ENCODE data around the gene ISM1. TPM values are rescaled to one million over a fixed set of nuclear protein-coding genes. Genes with fewer than 3 reads are reported as not detected.
"Not testable (repeated sequence)": the region's sequence is repeated elsewhere in the genome, so short reads cannot be mapped to it uniquely, and the experiment has no call there.

The ISM1 gene
- total RNA-seq, 1 donor, result 1.2 TPM

DNA sequence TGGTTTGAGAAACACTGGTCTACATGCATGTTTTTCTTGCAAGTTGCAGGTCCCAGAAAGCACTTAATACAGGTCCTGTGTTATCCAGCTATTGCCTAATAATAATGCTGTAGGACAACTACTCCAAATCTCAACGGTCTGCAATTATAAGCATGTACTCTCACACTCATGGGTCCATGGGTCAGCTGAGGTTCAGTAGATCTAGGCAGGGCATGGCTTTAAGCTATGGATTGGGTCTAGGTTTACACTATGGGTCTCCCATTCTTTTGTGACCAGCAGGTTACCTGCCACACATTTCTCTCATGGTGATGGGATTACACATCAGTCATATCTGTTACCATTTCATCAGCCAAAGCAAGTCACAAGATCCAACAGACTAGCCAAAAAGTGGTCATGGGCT is 13.9 kb downstream of the ISM1 start:
- H3K9me3 ChIP-seq (ENCODE audit: low read depth, low read length), result no peaks in the 10 kb centered on the region
- no peaks in the 10 kb centered on the region for H3K27me3 ChIP-seq (ENCODE audit: insufficient read depth, low read length)
- H3K4me3 ChIP-seq (ENCODE audit: low read length), result no peak overlapping the region
- peaks cover 9% of the 10 kb centered on the region for H3K4me1 ChIP-seq (ENCODE audit: insufficient read depth, low read length)

DNA sequence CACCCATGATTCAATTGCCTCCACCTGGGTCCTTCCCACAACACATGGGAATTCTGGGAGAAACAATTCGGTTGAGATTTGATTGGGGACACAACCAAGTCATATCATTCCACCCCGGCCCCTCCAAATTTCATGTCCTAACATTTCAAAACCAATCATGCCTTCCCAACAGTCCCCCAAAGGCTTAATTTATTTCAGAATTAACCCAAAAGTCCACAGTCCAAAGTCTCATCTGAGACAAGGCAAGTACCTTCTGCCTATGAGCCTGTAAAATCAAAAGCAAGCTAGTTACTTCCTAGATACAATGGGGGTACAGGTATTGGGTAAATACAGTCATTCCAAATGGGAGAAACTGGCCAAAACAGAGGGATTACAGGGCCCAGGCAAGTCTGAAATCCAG is 15.3 kb downstream of the ISM1 start:
- not testable (repeated sequence) for H3K4me1 ChIP-seq (ENCODE audit: insufficient read depth, low read length); H3K4me3 ChIP-seq (ENCODE audit: low read length); H3K27me3 ChIP-seq (ENCODE audit: insufficient read depth, low read length); H3K9me3 ChIP-seq (ENCODE audit: low read depth, low read length)

DNA sequence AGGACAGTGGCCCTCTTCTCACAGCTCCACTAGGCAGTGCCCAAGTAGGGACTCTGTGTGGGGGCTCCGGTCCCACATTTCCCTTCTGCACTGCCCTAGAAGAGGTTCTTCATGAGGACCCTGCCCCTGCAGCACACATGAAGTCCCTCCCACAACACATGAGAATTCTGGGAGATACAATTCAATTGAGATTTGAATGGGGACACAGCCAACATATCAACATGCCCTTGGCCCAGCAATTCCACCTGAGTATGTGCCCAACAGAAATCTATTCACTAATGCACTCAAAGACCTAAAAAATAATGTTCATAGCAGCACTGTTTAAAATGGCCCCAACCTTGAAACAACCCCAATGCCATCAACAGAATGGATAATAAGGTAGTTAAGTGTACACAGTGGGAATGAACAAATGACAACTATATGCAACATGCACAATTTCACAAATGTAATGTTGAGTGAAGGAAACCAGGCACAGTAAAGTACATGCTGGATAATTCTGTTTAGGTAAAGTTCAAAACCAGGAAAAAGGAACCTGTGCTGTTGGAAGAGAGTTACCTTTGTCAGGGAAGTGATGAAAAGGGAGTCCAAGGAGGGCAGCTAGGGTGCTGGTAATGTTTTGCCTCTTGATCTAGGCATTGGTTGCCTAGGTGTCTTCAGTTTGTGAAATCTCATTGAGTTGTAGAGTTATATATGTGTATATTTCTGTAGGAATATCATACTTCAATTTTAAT is 16.1 kb downstream of the ISM1 start:
- Histone ChIP-seq H3K4me3 (ENCODE audit: low read length) (no peak overlapping the region), H3K9me3 (ENCODE audit: low read depth, low read length) (no peaks in the 10 kb centered on the region), H3K27me3 (ENCODE audit: insufficient read depth, low read length) (no peaks in the 10 kb centered on the region), H3K4me1 (ENCODE audit: insufficient read depth, low read length) (no peaks in the 10 kb centered on the region)

GRCh38 chr20:13238001-13238653 is 17.1 kb downstream of the ISM1 start:
- Histone ChIP-seq H3K27me3 (ENCODE audit: insufficient read depth, low read length) (no peaks in the 10 kb centered on the region), H3K4me1 (ENCODE audit: insufficient read depth, low read length) (no peaks in the 10 kb centered on the region), H3K4me3 (ENCODE audit: low read length) (no peak overlapping the region), H3K9me3 (ENCODE audit: low read depth, low read length) (no peaks in the 10 kb centered on the region)

DNA sequence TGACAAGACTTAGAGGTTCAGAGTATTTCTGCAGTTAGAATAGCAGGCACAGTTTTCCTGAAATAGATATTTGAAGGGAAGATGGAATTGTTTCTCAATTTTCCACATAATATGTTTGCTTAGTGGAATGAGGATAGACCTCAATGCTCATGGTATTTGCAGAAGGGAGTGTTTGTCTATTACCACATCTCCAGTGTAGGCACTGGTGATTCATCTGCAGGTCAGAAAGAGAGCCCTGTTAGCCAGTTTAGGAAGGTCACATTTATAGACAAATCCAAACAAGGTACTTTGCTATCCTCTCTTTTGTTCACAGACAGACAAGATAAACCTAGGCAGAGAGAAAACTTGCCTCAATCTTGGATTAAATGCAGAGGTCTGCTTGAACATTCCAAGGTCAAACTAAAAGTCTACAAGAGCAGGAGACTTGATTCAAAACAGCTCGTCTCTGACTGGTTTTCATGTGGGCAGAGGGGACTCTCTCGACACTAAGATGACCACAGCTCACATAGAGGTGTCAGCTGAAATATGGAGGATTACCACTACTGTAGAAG is 22.8 kb downstream of the ISM1 start:
- Histone ChIP-seq H3K4me1 (ENCODE audit: insufficient read depth, low read length) (peaks cover 19% of the 10 kb centered on the region), H3K27me3 (ENCODE audit: insufficient read depth, low read length) (no peaks in the 10 kb centered on the region), H3K9me3 (ENCODE audit: low read depth, low read length) (no peaks in the 10 kb centered on the region), H3K4me3 (ENCODE audit: low read length) (no peak overlapping the region)

GRCh38 chr20:13245250-13245723 is 24.2 kb downstream of the ISM1 start:
- Histone ChIP-seq H3K9me3 (ENCODE audit: low read depth, low read length) (no peaks in the 10 kb centered on the region), H3K27me3 (ENCODE audit: insufficient read depth, low read length) (no peaks in the 10 kb centered on the region), H3K4me1 (ENCODE audit: insufficient read depth, low read length) (peaks cover 22% of the 10 kb centered on the region), H3K4me3 (ENCODE audit: low read length) (no peak overlapping the region)

DNA sequence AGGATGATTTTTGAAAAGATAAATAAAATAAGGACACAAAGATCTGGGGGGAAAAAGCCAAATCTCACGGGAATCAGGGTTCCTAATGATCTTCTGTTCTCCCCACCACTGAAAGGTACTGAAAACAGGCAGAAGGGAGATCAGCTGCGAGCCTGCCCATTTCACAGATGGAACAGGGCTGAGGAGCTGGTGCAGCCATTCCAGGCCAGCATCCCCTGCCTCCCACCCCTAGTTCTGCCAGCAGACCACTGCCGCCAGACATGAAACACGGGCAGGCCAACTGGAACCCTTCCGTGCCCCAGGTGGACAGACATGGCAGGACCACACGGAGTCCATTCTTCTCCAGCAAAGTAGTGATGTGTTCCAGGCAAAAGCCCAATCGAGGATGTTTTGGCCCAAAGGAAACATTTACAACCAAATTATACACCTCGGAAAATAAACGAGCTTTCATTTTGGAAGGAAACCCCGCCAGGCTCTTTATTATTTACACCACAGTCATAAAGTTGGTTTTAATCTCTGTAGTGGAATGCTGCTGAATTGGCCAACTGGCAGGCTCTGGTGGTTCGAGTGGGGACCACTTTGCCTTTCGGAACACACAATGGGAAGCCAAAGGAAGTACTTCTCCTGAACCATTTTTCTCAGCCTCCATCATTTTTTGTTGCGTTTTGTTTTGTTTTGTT is 28.2 kb downstream of the ISM1 start:
- Histone ChIP-seq H3K27me3 (ENCODE audit: insufficient read depth, low read length) (no peaks in the 10 kb centered on the region), H3K4me3 (ENCODE audit: low read length) (no peak overlapping the region), H3K4me1 (ENCODE audit: insufficient read depth, low read length) (peaks cover 22% of the 10 kb centered on the region), H3K9me3 (ENCODE audit: low read depth, low read length) (no peaks in the 10 kb centered on the region)

DNA sequence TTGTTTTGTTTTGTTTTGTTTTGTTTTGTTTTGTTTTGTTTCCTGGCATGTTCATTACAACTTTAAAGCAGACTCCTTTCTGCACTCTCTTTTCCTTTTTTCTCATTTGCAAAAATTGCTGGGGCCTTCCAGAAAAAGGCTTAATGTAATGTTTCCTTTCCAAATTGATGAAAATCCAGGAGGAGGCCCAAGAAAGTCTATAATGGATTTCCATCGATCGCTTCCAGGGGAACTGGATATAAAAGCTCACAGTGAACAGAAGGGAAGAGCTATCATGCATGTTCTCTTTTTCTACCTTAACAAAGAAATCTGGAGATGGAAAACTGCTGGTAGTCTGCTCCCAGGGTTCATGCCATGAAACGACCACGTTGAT is 28.7 kb downstream of the ISM1 start:
- Histone ChIP-seq H3K27me3 (ENCODE audit: insufficient read depth, low read length) (no peaks in the 10 kb centered on the region), H3K4me3 (ENCODE audit: low read length) (no peak overlapping the region), H3K9me3 (ENCODE audit: low read depth, low read length) (no peaks in the 10 kb centered on the region), H3K4me1 (ENCODE audit: insufficient read depth, low read length) (peaks cover 22% of the 10 kb centered on the region)

DNA sequence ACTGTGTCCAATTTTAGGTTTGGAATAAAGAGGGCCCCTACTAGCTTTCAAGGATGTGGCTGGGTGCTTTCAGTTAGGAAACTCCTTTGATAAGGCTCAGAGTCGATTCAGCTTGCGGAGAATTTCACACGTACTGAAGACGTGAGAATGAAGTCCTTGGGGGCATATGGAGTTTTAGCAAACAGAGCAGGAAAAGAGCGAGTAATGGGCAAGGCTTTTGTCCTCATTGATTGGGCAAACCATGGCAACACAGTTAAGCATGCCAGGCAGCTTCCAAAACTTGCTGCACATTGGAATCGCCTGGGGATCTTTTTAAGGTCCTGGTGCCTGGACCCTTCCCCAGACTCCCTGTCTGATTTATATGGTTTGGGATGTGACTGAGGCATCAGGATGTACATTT is 29.2 kb downstream of the ISM1 start:
- H3K4me3 ChIP-seq (ENCODE audit: low read length), result no peak overlapping the region
- H3K9me3 ChIP-seq (ENCODE audit: low read depth, low read length), result no peaks in the 10 kb centered on the region
- no peaks in the 10 kb centered on the region for H3K27me3 ChIP-seq (ENCODE audit: insufficient read depth, low read length)
- H3K4me1 ChIP-seq (ENCODE audit: insufficient read depth, low read length), result peaks cover 22% of the 10 kb centered on the region

- Histone ChIP-seq H3K9me3 (ENCODE audit: low read depth, low read length) (no peaks in the 10 kb centered on the region), H3K27me3 (ENCODE audit: insufficient read depth, low read length) (no peaks in the 10 kb centered on the region)
These were observed 30.2 kb downstream of the ISM1 start for GRCh38 chr20:13251106-13251903.

DNA sequence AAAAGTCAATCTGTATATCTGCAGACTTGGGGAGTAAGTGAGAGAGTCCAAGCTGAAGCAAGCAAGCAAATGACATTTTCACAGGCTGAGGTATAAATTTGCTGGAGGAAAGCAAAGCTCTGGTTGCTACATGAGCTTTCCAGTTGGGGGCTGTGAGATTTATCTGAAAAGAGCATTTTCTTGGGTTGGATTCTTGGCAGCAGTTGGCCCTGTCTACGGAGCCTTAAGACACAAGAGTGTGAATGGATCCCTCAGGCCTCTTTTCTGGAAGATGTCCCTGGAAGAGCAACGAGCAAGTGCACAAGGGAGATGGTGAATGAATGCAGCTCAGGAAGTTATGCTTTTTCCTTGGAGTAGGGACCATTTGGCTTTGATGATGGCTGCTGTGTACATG is 30.8 kb downstream of the ISM1 start:
- Histone ChIP-seq H3K27me3 (ENCODE audit: insufficient read depth, low read length) (no peaks in the 10 kb centered on the region), H3K9me3 (ENCODE audit: low read depth, low read length) (no peaks in the 10 kb centered on the region), H3K4me3 (ENCODE audit: low read length) (no peak overlapping the region), H3K4me1 (ENCODE audit: insufficient read depth, low read length) (peaks cover 21% of the 10 kb centered on the region)

More at GRCh38 chr20:13251106-13251903, 30.2 kb downstream of the ISM1 start:
- Histone ChIP-seq H3K4me3 (ENCODE audit: low read length) (no peak overlapping the region), H3K4me1 (ENCODE audit: insufficient read depth, low read length) (peaks cover 22% of the 10 kb centered on the region)

DNA sequence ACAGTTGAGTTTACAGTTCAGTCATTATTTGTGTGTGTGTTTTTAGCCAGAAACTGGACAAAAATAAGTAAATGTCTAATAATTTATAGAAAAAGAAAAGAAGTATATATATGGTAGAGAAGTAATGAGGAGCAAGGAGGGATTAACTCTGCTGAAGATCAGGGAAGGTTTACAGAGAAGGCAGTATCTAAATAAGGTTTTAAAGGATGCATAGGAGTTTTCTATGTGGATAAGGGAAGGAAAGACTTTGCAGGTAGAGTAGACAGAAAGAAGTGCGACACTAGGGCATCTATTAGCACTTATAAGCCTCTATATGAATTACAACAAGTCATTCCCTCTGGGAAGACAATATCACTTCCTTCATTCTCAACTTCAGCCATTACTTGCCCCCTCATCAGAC is 34.3 kb downstream of the ISM1 start:
- H3K4me3 ChIP-seq (ENCODE audit: low read length), result no peak overlapping the region
- H3K4me1 ChIP-seq (ENCODE audit: insufficient read depth, low read length), result no peaks in the 10 kb centered on the region
- no peaks in the 10 kb centered on the region for H3K9me3 ChIP-seq (ENCODE audit: low read depth, low read length)
- H3K27me3 ChIP-seq (ENCODE audit: insufficient read depth, low read length), result no peaks in the 10 kb centered on the region

- no peaks in the 10 kb centered on the region for H3K4me1 ChIP-seq (ENCODE audit: insufficient read depth, low read length)
- no peak overlapping the region for H3K4me3 ChIP-seq (ENCODE audit: low read length)
- H3K9me3 ChIP-seq (ENCODE audit: low read depth, low read length), result no peaks in the 10 kb centered on the region
- no peaks in the 10 kb centered on the region for H3K27me3 ChIP-seq (ENCODE audit: insufficient read depth, low read length)
These were observed 35.5 kb downstream of the ISM1 start for GRCh38 chr20:13256606-13257005.

- no peaks in the 10 kb centered on the region for H3K4me1 ChIP-seq (ENCODE audit: insufficient read depth, low read length)
- H3K4me3 ChIP-seq (ENCODE audit: low read length), result no peak overlapping the region
- no peaks in the 10 kb centered on the region for H3K9me3 ChIP-seq (ENCODE audit: low read depth, low read length)
- no peaks in the 10 kb centered on the region for H3K27me3 ChIP-seq (ENCODE audit: insufficient read depth, low read length)
These were observed 38.8 kb downstream of the ISM1 start for GRCh38 chr20:13259921-13260320.

All from mononuclear cell (primary cell).